HG02678 (cell line): ENCODE measurements around the gene AUTS2.

Experiments used
- ATAC-seq: cut with Tn5 transposase; IDR thresholded peaks from one replicate; pipeline ENCODE4 v1.9.1; 2021; ENCODE audit warnings: mild to moderate bottlenecking, moderate library complexity; ENCODE audit not compliant: unreplicated experiment

The AUTS2 gene

GRCh38 chr7:70143075-70144044, 545.1 kb downstream of the AUTS2 start:
- ATAC-seq: no peak

- ATAC-seq: no peak
Measured at GRCh38 chr7:70148997-70149396, 550.7 kb downstream of the AUTS2 start.

GRCh38 chr7:70152313-70152712, 554.0 kb downstream of the AUTS2 start:
- no peak for ATAC-seq

GRCh38 chr7:70153933-70154332, 555.7 kb downstream of the AUTS2 start:
- no peak for ATAC-seq

GRCh38 chr7:70154521-70155180, 556.4 kb downstream of the AUTS2 start:
- no peak for ATAC-seq

GRCh38 chr7:70156057-70156456, 557.8 kb downstream of the AUTS2 start:
- no peak for ATAC-seq

GRCh38 chr7:70159121-70159520, 560.8 kb downstream of the AUTS2 start:
- no peak for ATAC-seq

GRCh38 chr7:70165477-70166170, 567.3 kb downstream of the AUTS2 start:
- no peak for ATAC-seq

- no peak for ATAC-seq
Measured at GRCh38 chr7:70171369-70171920, 573.2 kb downstream of the AUTS2 start.

GRCh38 chr7:70177166-70177565, 578.9 kb downstream of the AUTS2 start:
- no peak for ATAC-seq

- ATAC-seq: no peak
Measured at GRCh38 chr7:70178211-70178610, 579.9 kb downstream of the AUTS2 start.

GRCh38 chr7:70178787-70179186, 580.5 kb downstream of the AUTS2 start:
- no peak for ATAC-seq

GRCh38 chr7:70182521-70182920, 584.2 kb downstream of the AUTS2 start:
- ATAC-seq: no peak

GRCh38 chr7:70183278-70183677, 585.0 kb downstream of the AUTS2 start:
- no peak for ATAC-seq

GRCh38 chr7:70188901-70189650, 590.8 kb downstream of the AUTS2 start:
- no peak for ATAC-seq

GRCh38 chr7:70189776-70190175, 591.5 kb downstream of the AUTS2 start:
- no peak for ATAC-seq

GRCh38 chr7:70190281-70190680, 592.0 kb downstream of the AUTS2 start:
- ATAC-seq: no peak

- no peak for ATAC-seq
Measured at GRCh38 chr7:70193514-70193913, 595.2 kb downstream of the AUTS2 start.

GRCh38 chr7:70208236-70209063, 610.2 kb downstream of the AUTS2 start:
- ATAC-seq: no peak
